ENCODE measurements around the gene EPHA1. TPM values are rescaled to one million over a fixed set of nuclear protein-coding genes. Genes with fewer than 3 reads are reported as not detected.
"Not testable (repeated sequence)": the region's sequence is repeated elsewhere in the genome, so short reads cannot be mapped to it uniquely, and the experiment has no call there.

Gene EPHA1
- total RNA-seq, 1 donor from 2014 or later: 0.07 TPM

GRCh38 chr7:143444063-143444782, 35.6 kb upstream of the EPHA1 start:
- H3K9me3 Mint-ChIP-seq: no peaks in the 10 kb centered on the region
- no peaks in the 10 kb centered on the region for H3K27me3 Mint-ChIP-seq (ENCODE audit: low read depth)
- no peak for DNase-seq (ENCODE audit: low spot score)
- no peak overlapping the region for H3K27ac Mint-ChIP-seq
- no peaks in the 10 kb centered on the region for H3K4me1 Mint-ChIP-seq (ENCODE audit: low read depth)
- no peaks in the 10 kb centered on the region for H3K36me3 Mint-ChIP-seq (ENCODE audit: low read depth)
- no peak overlapping the region for H3K4me3 Mint-ChIP-seq (ENCODE audit: low read depth)
- intact Hi-C loops (cut with micrococcal nuclease): no loop called here

GRCh38 chr7:143443153-143443552, 34.5 kb upstream of the EPHA1 start, which contains the start of gene TAS2R60:
TAS2R60 (plus strand) TSS chr7:143443453; CDS start chr7:143443453, 0 bp downstream.
- DNase-seq (ENCODE audit: low spot score): no peak
- Mint-ChIP-seq H3K27me3 (ENCODE audit: low read depth) (no peaks in the 10 kb centered on the region), H3K36me3 (ENCODE audit: low read depth) (no peaks in the 10 kb centered on the region), H3K9me3 (no peaks in the 10 kb centered on the region), H3K27ac (no peak within 1 kb of the TSS), H3K4me1 (ENCODE audit: low read depth) (no peaks in the 10 kb centered on the region), H3K4me3 (ENCODE audit: low read depth) (no peak within 1 kb of the TSS)
- intact Hi-C loops (cut with micrococcal nuclease): no loop called here

- no peak for DNase-seq (ENCODE audit: low spot score)
- intact Hi-C loops (cut with micrococcal nuclease): no loop called here
- H3K27ac Mint-ChIP-seq: no peak overlapping the region
- H3K4me1 Mint-ChIP-seq (ENCODE audit: low read depth): peaks cover 9% of the 10 kb centered on the region
- H3K9me3 Mint-ChIP-seq: no peaks in the 10 kb centered on the region
- no peaks in the 10 kb centered on the region for H3K36me3 Mint-ChIP-seq (ENCODE audit: low read depth)
- no peak overlapping the region for H3K4me3 Mint-ChIP-seq (ENCODE audit: low read depth)
- H3K27me3 Mint-ChIP-seq (ENCODE audit: low read depth): no peaks in the 10 kb centered on the region
These were observed 31.2 kb upstream of the EPHA1 start for GRCh38 chr7:143439866-143440265.

GRCh38 chr7:143437578-143437977, 28.9 kb upstream of the EPHA1 start:
- Mint-ChIP-seq H3K27ac (no peak overlapping the region), H3K9me3 (no peaks in the 10 kb centered on the region), H3K4me1 (ENCODE audit: low read depth) (peaks cover 9% of the 10 kb centered on the region), H3K4me3 (ENCODE audit: low read depth) (no peak overlapping the region), H3K36me3 (ENCODE audit: low read depth) (no peaks in the 10 kb centered on the region), H3K27me3 (ENCODE audit: low read depth) (no peaks in the 10 kb centered on the region)
- DNase-seq (ENCODE audit: low spot score): no peak
- intact Hi-C loops (cut with micrococcal nuclease): no loop called here

DNA sequence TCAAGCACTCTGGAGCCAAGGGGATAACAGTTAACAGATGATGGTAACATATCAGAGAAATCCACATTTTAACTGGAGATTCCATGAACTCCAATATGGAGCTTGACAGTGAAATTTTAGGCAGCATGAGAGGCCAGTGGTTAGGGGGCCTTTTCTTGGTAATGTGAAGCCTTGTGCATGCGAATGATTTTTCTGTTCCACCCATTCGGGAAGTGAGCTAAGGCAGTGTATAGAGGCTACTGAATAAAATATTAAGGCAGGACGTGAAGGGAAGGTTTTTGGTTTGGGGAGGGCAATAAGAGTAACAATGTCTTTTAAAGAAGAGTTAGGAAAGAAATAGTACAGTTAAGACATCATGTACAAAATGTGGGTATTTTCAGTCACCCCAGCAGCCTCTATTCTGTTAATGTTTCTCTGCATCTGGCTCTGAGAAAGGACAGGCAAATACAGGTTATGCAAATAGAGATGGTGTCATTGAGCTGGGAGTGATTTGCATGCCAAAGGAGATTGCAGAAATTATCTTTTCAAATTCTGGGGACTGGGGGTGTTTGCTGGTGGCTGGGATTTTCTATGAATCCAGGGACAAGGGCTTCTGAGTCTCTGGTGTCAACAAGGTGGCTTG, 27.8 kb upstream of the EPHA1 start:
- no peak overlapping the region for H3K4me3 Mint-ChIP-seq (ENCODE audit: low read depth)
- H3K36me3 Mint-ChIP-seq (ENCODE audit: low read depth): no peaks in the 10 kb centered on the region
- no peak for DNase-seq (ENCODE audit: low spot score)
- intact Hi-C loops (cut with micrococcal nuclease): no loop called here
- H3K27me3 Mint-ChIP-seq (ENCODE audit: low read depth): peaks cover 5% of the 10 kb centered on the region
- no peaks in the 10 kb centered on the region for H3K9me3 Mint-ChIP-seq
- peaks cover 9% of the 10 kb centered on the region for H3K4me1 Mint-ChIP-seq (ENCODE audit: low read depth)
- H3K27ac Mint-ChIP-seq: no peak overlapping the region

DNA sequence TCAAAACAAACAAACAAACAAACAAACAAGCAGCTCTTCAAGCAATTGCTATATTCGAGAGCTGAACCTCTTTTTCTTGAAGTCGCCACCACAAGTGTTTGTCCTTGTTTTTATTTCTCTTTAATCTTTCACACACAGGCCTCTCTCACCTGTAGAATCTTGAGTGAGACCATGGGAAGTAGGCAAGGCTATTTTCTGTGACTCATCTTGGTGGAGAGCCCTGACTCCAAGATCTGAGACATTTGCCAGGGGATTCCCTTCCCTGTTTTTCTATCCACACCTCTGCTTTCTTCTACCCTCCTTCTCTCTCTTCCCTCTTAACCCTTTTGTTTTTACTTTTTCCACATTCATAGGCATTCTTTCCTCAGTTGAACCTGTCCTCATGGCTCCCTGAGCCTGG, 26.6 kb upstream of the EPHA1 start:
- H3K27ac Mint-ChIP-seq: no peak overlapping the region
- H3K36me3 Mint-ChIP-seq (ENCODE audit: low read depth): no peaks in the 10 kb centered on the region
- DNase-seq (ENCODE audit: low spot score): no peak
- peaks cover 9% of the 10 kb centered on the region for H3K27me3 Mint-ChIP-seq (ENCODE audit: low read depth)
- H3K9me3 Mint-ChIP-seq: no peaks in the 10 kb centered on the region
- peaks cover 9% of the 10 kb centered on the region for H3K4me1 Mint-ChIP-seq (ENCODE audit: low read depth)
- no peak overlapping the region for H3K4me3 Mint-ChIP-seq (ENCODE audit: low read depth)
- intact Hi-C loops (cut with micrococcal nuclease): no loop called here

DNA sequence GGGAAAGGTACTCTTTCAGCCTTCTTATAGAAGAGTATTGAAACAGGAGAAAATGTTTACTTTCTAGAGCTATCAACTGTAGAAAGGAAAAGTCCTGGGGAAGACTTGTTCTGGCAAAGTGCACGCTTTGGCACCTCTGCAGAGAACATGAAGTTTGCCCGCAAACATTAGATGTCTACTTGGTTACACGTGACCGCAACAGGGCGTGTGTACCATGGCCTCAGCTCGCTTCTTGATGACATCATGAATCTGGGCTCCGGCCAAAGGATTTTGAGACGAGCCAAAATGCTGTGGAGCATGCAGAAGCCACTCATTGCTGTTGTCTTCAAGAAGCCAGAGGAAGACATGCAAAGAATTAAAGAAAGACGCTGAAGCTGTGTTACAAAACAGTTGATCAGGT, 26.0 kb upstream of the EPHA1 start:
- H3K27ac Mint-ChIP-seq: no peak overlapping the region
- peaks cover 9% of the 10 kb centered on the region for H3K4me1 Mint-ChIP-seq (ENCODE audit: low read depth)
- no peaks in the 10 kb centered on the region for H3K9me3 Mint-ChIP-seq
- no peak overlapping the region for H3K4me3 Mint-ChIP-seq (ENCODE audit: low read depth)
- no peak for DNase-seq (ENCODE audit: low spot score)
- H3K36me3 Mint-ChIP-seq (ENCODE audit: low read depth): no peaks in the 10 kb centered on the region
- intact Hi-C loops (cut with micrococcal nuclease): no loop called here
- H3K27me3 Mint-ChIP-seq (ENCODE audit: low read depth): peaks cover 9% of the 10 kb centered on the region

DNA sequence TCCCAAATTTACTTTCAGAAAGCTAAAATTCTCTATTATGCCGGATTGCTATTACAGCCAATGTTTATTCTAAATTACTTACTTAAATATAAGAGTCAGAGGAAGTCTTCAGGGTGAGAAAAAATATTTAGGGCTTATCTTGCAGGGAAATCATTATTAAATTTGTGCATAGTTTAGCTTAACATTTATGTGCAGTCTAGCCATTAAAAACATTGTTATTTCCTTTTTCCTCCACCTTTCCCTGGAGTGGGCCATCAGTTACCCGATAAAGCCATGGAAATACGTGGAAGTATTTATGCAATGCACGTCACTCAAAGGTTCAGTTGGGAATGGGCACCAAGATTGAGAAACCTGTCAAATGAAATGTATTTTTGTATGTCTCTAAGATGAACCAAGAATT, 25.1 kb upstream of the EPHA1 start:
- Mint-ChIP-seq H3K27ac (no peak overlapping the region), H3K9me3 (no peaks in the 10 kb centered on the region), H3K27me3 (ENCODE audit: low read depth) (peaks cover 9% of the 10 kb centered on the region), H3K36me3 (ENCODE audit: low read depth) (no peaks in the 10 kb centered on the region), H3K4me3 (ENCODE audit: low read depth) (no peak overlapping the region), H3K4me1 (ENCODE audit: low read depth) (peaks cover 9% of the 10 kb centered on the region)
- intact Hi-C loops (cut with micrococcal nuclease): no loop called here
- DNase-seq (ENCODE audit: low spot score): no peak

DNA sequence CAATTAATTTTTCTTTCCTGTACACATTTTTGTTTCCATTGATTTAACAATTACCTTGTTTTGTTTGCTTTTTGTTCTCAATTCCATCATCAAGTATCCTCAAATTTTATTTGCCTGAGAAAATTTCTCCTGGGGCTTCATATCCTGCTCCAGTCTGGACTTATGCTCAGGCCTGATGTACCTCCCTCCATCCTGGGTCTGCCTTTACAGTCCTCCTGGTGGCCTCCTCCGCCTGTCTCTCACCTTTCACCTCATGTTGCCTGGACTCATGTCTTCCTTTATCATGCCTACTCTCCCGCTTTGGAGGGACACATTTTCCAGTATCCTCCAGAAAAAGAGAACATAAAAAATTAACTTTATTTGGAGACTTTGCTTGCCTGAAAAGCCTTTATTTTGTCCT, 22.5 kb upstream of the EPHA1 start:
- Mint-ChIP-seq H3K9me3 (no peaks in the 10 kb centered on the region), H3K36me3 (ENCODE audit: low read depth) (no peaks in the 10 kb centered on the region), H3K4me3 (ENCODE audit: low read depth) (no peak overlapping the region), H3K27me3 (ENCODE audit: low read depth) (peaks cover 9% of the 10 kb centered on the region), H3K27ac (no peak overlapping the region), H3K4me1 (ENCODE audit: low read depth) (peaks cover 5% of the 10 kb centered on the region)
- DNase-seq (ENCODE audit: low spot score): no peak
- intact Hi-C loops (cut with micrococcal nuclease): no loop called here

GRCh38 chr7:143429770-143430698, 21.4 kb upstream of the EPHA1 start:
- Mint-ChIP-seq H3K36me3 (ENCODE audit: low read depth) (no peaks in the 10 kb centered on the region), H3K4me1 (ENCODE audit: low read depth) (peaks cover 5% of the 10 kb centered on the region), H3K27me3 (ENCODE audit: low read depth) (peaks cover 9% of the 10 kb centered on the region), H3K27ac (no peak overlapping the region), H3K4me3 (ENCODE audit: low read depth) (no peak overlapping the region), H3K9me3 (no peaks in the 10 kb centered on the region)
- intact Hi-C loops (cut with micrococcal nuclease): no loop called here
- DNase-seq (ENCODE audit: low spot score): no peak

- peaks cover 5% of the 10 kb centered on the region for H3K4me1 Mint-ChIP-seq (ENCODE audit: low read depth)
- H3K27me3 Mint-ChIP-seq (ENCODE audit: low read depth): peaks cover 4% of the 10 kb centered on the region
- no peaks in the 10 kb centered on the region for H3K36me3 Mint-ChIP-seq (ENCODE audit: low read depth)
- DNase-seq (ENCODE audit: low spot score): no peak
- no peak overlapping the region for H3K27ac Mint-ChIP-seq
- no peaks in the 10 kb centered on the region for H3K9me3 Mint-ChIP-seq
- no peak overlapping the region for H3K4me3 Mint-ChIP-seq (ENCODE audit: low read depth)
- intact Hi-C loops (cut with micrococcal nuclease): no loop called here
These were observed 18.0 kb upstream of the EPHA1 start for GRCh38 chr7:143426479-143427142.

DNA sequence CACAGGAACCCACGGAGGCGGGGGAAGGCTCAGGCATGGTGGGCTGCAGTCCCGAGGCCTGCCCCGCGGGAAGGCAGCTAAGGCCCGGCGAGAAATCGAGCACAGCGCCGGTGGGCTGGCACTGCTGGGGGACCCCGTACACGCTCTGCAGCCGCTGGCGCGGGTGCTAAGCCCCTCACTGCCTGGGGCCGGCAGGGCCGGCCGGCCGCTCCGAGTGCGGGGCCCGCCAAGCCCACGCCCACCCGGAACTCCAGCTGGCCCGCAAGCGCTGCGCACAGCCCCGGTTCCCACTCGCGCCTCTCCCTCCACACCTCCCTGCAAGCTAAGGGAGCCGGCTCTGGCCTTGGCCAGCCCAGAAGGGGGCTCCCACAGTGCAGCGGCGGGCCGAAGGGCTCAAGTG, 15.8 kb upstream of the EPHA1 start:
- H3K27ac Mint-ChIP-seq; H3K4me3 Mint-ChIP-seq (ENCODE audit: low read depth); H3K4me1 Mint-ChIP-seq (ENCODE audit: low read depth); intact Hi-C loops (cut with micrococcal nuclease); H3K9me3 Mint-ChIP-seq; H3K27me3 Mint-ChIP-seq (ENCODE audit: low read depth); H3K36me3 Mint-ChIP-seq (ENCODE audit: low read depth); DNase-seq (ENCODE audit: low spot score): not testable (repeated sequence)
